ENCODE results near the gene TLR10. TPM values are rescaled to one million over a fixed set of nuclear protein-coding genes. Genes with fewer than 3 reads are reported as not detected.

The TLR10 gene
- total RNA-seq, 2 experiments from 2014 or later = 0.40 to 0.53 TPM

DNA sequence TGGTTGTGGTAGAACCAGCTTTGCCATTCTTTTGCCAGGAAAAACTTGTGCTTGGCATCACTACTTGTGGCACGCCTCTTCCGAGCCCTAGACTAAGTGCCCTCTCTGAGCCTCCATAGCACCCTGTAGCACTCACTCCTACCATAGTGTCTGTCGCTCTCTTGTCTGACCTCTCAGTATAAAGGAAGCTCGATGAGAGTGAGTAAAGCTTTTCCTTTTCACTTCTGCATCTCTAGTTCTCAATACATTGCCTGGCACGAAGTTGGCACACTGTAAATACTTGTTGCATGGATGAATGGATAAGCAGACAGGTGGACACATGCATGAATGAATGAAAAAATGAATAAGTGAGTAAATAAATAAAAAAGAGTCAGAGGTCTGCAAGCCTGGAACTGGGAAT, 48.3 kb downstream of the TLR10 start:
- H3K27ac Mint-ChIP-seq = peak overlapping the region; percentile 1
- POLR2A ChIA-PET = no interaction called here
- H3K4me3 Mint-ChIP-seq = no peak overlapping the region
- H3K9me3 Mint-ChIP-seq = peaks cover 16% of the 10 kb centered on the region
- peaks cover 12% of the 10 kb centered on the region for H3K36me3 Mint-ChIP-seq (ENCODE audit: low read depth)
- no peak for DNase-seq
- CTCF ChIA-PET = interaction anchor here (1.0 to 2.1 kb wide), 2 partner anchors 37 to 415 kb away, joined by 3 to 5 read pairs; no protein-coding TSS in a partner anchor
- H3K4me1 Mint-ChIP-seq = peaks cover 6% of the 10 kb centered on the region
- peaks cover 28% of the 10 kb centered on the region for H3K27me3 Mint-ChIP-seq

DNA sequence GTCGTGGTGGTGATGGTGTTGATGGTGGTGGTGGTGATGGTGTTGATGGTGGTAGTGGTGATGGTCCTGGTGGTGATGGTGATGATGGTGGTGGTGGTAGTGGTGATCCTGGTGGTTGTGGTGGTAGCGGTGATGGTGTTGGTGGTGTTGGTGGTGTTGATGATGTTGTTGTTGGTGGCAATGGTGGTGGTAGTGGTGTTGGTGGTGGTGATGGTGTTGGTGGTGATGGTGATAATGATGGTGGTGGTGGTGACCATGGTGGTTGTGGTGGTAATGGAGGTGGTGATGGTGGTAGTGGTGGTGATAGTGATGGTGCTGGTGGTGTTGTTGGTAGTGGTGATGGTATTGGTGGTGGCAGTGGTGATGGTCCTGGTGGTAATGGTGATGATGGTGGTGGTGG, 49.1 kb downstream of the TLR10 start:
- Mint-ChIP-seq H3K4me1 (peaks cover 12% of the 10 kb centered on the region), H3K9me3 (peaks cover 16% of the 10 kb centered on the region), H3K27ac (no peak overlapping the region), H3K4me3 (no peak overlapping the region), H3K36me3 (ENCODE audit: low read depth) (peaks cover 12% of the 10 kb centered on the region), H3K27me3 (peaks cover 28% of the 10 kb centered on the region)
- DNase-seq = no peak
- ChIA-PET CTCF (no interaction called here), POLR2A (no interaction called here)

GRCh38 chr4:38730830-38731646, 51.8 kb downstream of the TLR10 start:
- Mint-ChIP-seq H3K4me3 (no peak overlapping the region), H3K27ac (no peak overlapping the region), H3K4me1 (peaks cover 19% of the 10 kb centered on the region), H3K27me3 (peaks cover 23% of the 10 kb centered on the region), H3K36me3 (ENCODE audit: low read depth) (peaks cover 12% of the 10 kb centered on the region), H3K9me3 (peaks cover 16% of the 10 kb centered on the region)
- DNase-seq = peak; percentile 80
- POLR2A ChIA-PET = interaction anchor here (1.3 to 1.5 kb wide), 2 partner anchors 412 to 551 kb away, joined by 4 read pairs; no protein-coding TSS in a partner anchor
- CTCF ChIA-PET = interaction anchor here (0.7 to 4.9 kb wide), 15 partner anchors 10 to 678 kb away, joined by 3 to 63 read pairs (median 4); partner anchors contain the start of gene TLR10

DNA sequence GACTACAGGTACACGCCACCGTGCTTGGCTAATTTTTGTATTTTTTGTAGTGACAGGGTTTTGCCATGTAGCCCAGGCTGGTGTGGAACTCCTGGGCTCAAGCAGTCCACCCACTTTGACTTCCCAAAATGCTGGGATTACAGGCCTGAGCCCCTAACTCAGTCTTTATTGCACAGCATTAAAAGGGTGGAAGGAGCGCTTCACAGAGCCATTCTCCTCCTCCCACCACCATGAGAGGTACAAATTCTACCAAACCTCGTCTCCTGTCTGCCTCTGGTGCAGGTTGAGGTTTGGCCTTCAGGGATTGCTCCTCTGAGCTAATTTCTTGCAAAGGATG, 52.3 kb downstream of the TLR10 start:
- POLR2A ChIA-PET = interaction anchor here (1.3 to 1.5 kb wide), 2 partner anchors 411 to 551 kb away, joined by 4 read pairs; no protein-coding TSS in a partner anchor
- Mint-ChIP-seq H3K36me3 (ENCODE audit: low read depth) (peaks cover 12% of the 10 kb centered on the region), H3K4me3 (no peak overlapping the region), H3K4me1 (peaks cover 19% of the 10 kb centered on the region), H3K27ac (no peak overlapping the region), H3K27me3 (peaks cover 23% of the 10 kb centered on the region), H3K9me3 (peaks cover 16% of the 10 kb centered on the region)
- CTCF ChIA-PET = interaction anchor here (0.9 to 4.9 kb wide), 14 partner anchors 11 to 678 kb away, joined by 3 to 63 read pairs (median 4); partner anchors contain the start of gene TLR10
- no peak for DNase-seq

GRCh38 chr4:38728631-38729141, 54.1 kb downstream of the TLR10 start:
- ChIA-PET CTCF (interaction anchor here (0.9 to 4.9 kb wide), 4 partner anchors 53 to 660 kb away, joined by 3 to 63 read pairs (median 5); no protein-coding TSS in a partner anchor), POLR2A (interaction anchor here (0.9 to 1.8 kb wide), 4 partner anchors 319 to 597 kb away, joined by 3 to 5 read pairs (median 3); no protein-coding TSS in a partner anchor)
- Mint-ChIP-seq H3K36me3 (ENCODE audit: low read depth) (peaks cover 7% of the 10 kb centered on the region), H3K27ac (no peak overlapping the region), H3K9me3 (peaks cover 10% of the 10 kb centered on the region), H3K4me1 (peaks cover 31% of the 10 kb centered on the region), H3K4me3 (no peak overlapping the region), H3K27me3 (peaks cover 13% of the 10 kb centered on the region)
- DNase-seq = no peak

GRCh38 chr4:38724475-38724808, 58.3 kb downstream of the TLR10 start:
- Mint-ChIP-seq H3K36me3 (ENCODE audit: low read depth) (no peaks in the 10 kb centered on the region), H3K4me3 (no peak overlapping the region), H3K4me1 (peaks cover 25% of the 10 kb centered on the region), H3K27ac (no peak overlapping the region), H3K9me3 (no peaks in the 10 kb centered on the region), H3K27me3 (peaks cover 13% of the 10 kb centered on the region)
- DNase-seq = no peak
- POLR2A ChIA-PET = no interaction called here
- CTCF ChIA-PET = no interaction called here

DNA sequence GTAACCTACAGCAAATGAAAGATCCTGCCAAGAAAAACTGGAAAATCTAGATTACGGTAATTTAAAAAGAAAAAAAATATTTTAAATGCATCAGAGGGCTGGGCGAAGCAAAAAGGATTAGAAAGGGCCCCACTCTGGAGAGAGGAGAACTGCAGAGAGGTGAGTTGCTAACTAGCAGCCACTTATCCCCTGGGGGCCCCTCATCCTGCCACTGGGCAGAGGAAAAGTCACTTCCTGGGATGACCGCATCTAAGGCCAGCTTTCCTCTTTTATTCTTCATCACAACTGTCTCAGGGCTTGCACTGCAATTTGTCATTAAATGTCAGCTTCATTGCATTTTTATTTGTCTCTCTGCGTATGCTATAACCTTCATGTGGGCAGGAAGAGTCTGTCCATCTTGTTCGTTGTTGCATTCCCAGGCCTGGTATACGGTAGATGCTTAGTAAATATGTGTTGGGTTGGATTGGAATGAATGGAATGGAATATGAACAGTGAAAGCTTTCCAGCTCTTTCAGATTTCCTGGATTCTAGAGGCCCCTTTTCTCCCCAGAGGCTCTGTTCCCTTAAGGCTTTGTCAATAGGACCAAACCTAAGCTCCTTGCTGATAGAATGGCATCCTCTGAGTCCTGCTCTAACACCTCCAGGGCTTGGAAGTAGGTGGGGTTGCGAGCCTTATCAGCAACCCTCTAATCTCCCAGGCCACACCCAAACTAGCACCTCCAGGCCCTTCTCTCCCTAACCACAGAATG, 58.9 kb downstream of the TLR10 start:
- H3K27me3 Mint-ChIP-seq = peaks cover 13% of the 10 kb centered on the region
- peaks cover 22% of the 10 kb centered on the region for H3K4me1 Mint-ChIP-seq
- ChIA-PET POLR2A (no interaction called here), CTCF (no interaction called here)
- no peak overlapping the region for H3K27ac Mint-ChIP-seq
- H3K36me3 Mint-ChIP-seq (ENCODE audit: low read depth) = no peaks in the 10 kb centered on the region
- no peak overlapping the region for H3K4me3 Mint-ChIP-seq
- H3K9me3 Mint-ChIP-seq = no peaks in the 10 kb centered on the region
- DNase-seq = no peak

DNA sequence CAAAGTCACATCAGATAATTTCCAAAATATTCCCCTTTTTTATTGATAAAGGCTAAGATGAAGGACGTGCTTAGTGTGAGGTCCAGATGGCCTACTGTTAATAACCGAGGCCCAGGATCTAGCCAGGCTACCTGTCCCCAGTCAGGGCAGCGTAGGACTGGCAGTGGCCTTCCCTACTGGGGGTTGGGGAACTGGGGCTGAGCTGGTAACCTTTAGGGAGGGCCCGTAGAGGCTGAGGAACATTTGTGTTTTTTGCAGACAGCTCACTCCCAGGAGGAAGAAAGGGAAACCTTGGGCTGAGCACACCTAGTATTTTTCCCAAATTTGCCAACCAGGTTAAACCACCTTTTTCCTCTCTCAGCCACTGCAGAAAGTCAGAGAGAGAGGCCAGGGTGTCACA, 59.7 kb downstream of the TLR10 start:
- CTCF ChIA-PET = no interaction called here
- Mint-ChIP-seq H3K36me3 (ENCODE audit: low read depth) (no peaks in the 10 kb centered on the region), H3K27me3 (peaks cover 13% of the 10 kb centered on the region), H3K4me1 (peaks cover 14% of the 10 kb centered on the region), H3K4me3 (no peak overlapping the region), H3K27ac (no peak overlapping the region), H3K9me3 (no peaks in the 10 kb centered on the region)
- POLR2A ChIA-PET = no interaction called here
- no peak for DNase-seq

Other genes with a start within 250 kb of the TLR10 start
- gene KLF3, start 118.8 kb downstream of the TLR10 start, total RNA-seq = 10 to 100 TPM; 21.9 to 22.1 TPM
- gene TLR1, start 21.8 kb upstream of the TLR10 start, total RNA-seq = 10 to 100 TPM; 11.7 to 12.0 TPM
- gene TLR6, start 73.8 kb upstream of the TLR10 start, total RNA-seq = 1 to 10 TPM; 3.9 to 5.4 TPM
- gene FAM114A1, start 84.8 kb upstream of the TLR10 start, total RNA-seq = under 1 TPM; 0.18 to 0.33 TPM
- 10 to 100 TPM; 27.6 to 28.2 TPM for gene TMEM156, start 249.4 kb upstream of the TLR10 start, total RNA-seq